Activated naive CD8-positive, alpha-beta T cell treated with anti-CD3 and anti-CD28 coated beads, Interleukin-2, amount 10 ng/mL, durations not matched to agents 7 days and 5 days (primary cell): ENCODE data around the gene ST6GALNAC4. TPM values are rescaled to one million over a fixed set of nuclear protein-coding genes. Genes with fewer than 3 reads are reported as not detected.
A peak's percentile ranks its signal among the peaks of the same experiment; 100 is the strongest.

Experiments used
- ATAC-seq: fragments of 150-1000 bp; cut with Tn5 transposase; one replicate; pipeline ENCODE4 v1.10.0; 2021; ENCODE audit warnings: low read depth, moderate library complexity
- POLR2A ChIA-PET: fragments of 350-600 bp; sonication (Branson Sonifier 250); formaldehyde crosslinking; loops from one replicate; lab custom pipeline; 2021; ENCODE audit warnings: antibody characterized with exemption; lab: Charles Lee
- DNase-seq: peaks from one replicate; pipeline ENCODE4 v3.0.0; 2021
- H3K27ac Mint-ChIP-seq: one replicate; pipeline ENCODE4 v1.8.0; 2022; ENCODE audit warnings: mild to moderate bottlenecking, mixed read lengths
- H3K27me3 Mint-ChIP-seq: one replicate; pipeline ENCODE4 v1.8.0; 2022; ENCODE audit warnings: mild to moderate bottlenecking, moderate library complexity, mixed read lengths
- H3K36me3 Mint-ChIP-seq: one replicate; pipeline ENCODE4 v1.8.0; 2021; ENCODE audit warnings: mild to moderate bottlenecking, mixed read lengths
- H3K4me1 Mint-ChIP-seq: one replicate; pipeline ENCODE4 v1.8.0; 2021; ENCODE audit warnings: mixed read lengths
- H3K4me3 Mint-ChIP-seq: one replicate; pipeline ENCODE4 v1.8.0; 2022; ENCODE audit warnings: mild to moderate bottlenecking, moderate library complexity, mixed read lengths
- H3K9me3 Mint-ChIP-seq: one replicate; pipeline ENCODE4 v1.8.0; 2021; ENCODE audit warnings: mixed read lengths
- total RNA-seq, 2 experiments: library from RNA; stranded (reverse); gene quantifications; one replicate each; pipeline ENCODE4 v1.2.3, GENCODE V29; 2021

Gene ST6GALNAC4
- total RNA-seq, 2 experiments from 2014 or later, result 51.1 to 59.5 TPM

GRCh38 chr9:127898433-127899127 is 18.3 kb downstream of the ST6GALNAC4 start:
- Mint-ChIP-seq H3K4me1 (peaks cover 32% of the 10 kb centered on the region), H3K36me3 (peaks cover 39% of the 10 kb centered on the region), H3K27me3 (no peaks in the 10 kb centered on the region), H3K27ac (peak overlapping the region; percentile 82), H3K4me3 (peak overlapping the region; percentile 89), H3K9me3 (peaks cover 7% of the 10 kb centered on the region)
- no peak for DNase-seq
- no peak for ATAC-seq
- POLR2A ChIA-PET, result interaction anchor here (0.7 to 3.2 kb wide), 6 partner anchors 10 to 128 kb away, joined by 3 to 28 read pairs (median 3); partner anchors contain the start of gene ST6GALNAC4

GRCh38 chr9:127897193-127897692 is 19.6 kb downstream of the ST6GALNAC4 start:
- DNase-seq (no peak), ATAC-seq (no peak)
- Mint-ChIP-seq H3K27me3 (no peaks in the 10 kb centered on the region), H3K4me3 (no peak overlapping the region), H3K4me1 (peaks cover 29% of the 10 kb centered on the region), H3K9me3 (peaks cover 10% of the 10 kb centered on the region), H3K27ac (no peak overlapping the region), H3K36me3 (peaks cover 49% of the 10 kb centered on the region)
- POLR2A ChIA-PET, result interaction anchor here (0.7 to 1.4 kb wide), 5 partner anchors 9 to 113 kb away, joined by 3 to 4 read pairs (median 3); partner anchors contain the start of gene ST6GALNAC4

- H3K27ac Mint-ChIP-seq, result no peak overlapping the region
- no peak for DNase-seq
- H3K36me3 Mint-ChIP-seq, result peaks cover 51% of the 10 kb centered on the region
- no peak overlapping the region for H3K4me3 Mint-ChIP-seq
- no peaks in the 10 kb centered on the region for H3K27me3 Mint-ChIP-seq
- POLR2A ChIA-PET, result interaction anchor here (0.7 to 1.4 kb wide), 5 partner anchors 9 to 112 kb away, joined by 3 to 4 read pairs (median 3); partner anchors contain the start of gene ST6GALNAC4
- ATAC-seq, result no peak
- H3K4me1 Mint-ChIP-seq, result peaks cover 26% of the 10 kb centered on the region
- H3K9me3 Mint-ChIP-seq, result peaks cover 10% of the 10 kb centered on the region
Measured at GRCh38 chr9:127896395-127897192, 20.2 kb downstream of the ST6GALNAC4 start.

- H3K27me3 Mint-ChIP-seq, result no peaks in the 10 kb centered on the region
- ATAC-seq (no peak), DNase-seq (no peak)
- peak overlapping the region; percentile 34 for H3K27ac Mint-ChIP-seq
- POLR2A ChIA-PET, result interaction anchor here (1.4 kb wide), 1 partner anchor 20 kb away, joined by 4 read pairs; no protein-coding TSS in a partner anchor
- H3K36me3 Mint-ChIP-seq, result peaks cover 51% of the 10 kb centered on the region
- no peak overlapping the region for H3K4me3 Mint-ChIP-seq
- H3K9me3 Mint-ChIP-seq, result peaks cover 10% of the 10 kb centered on the region
- peaks cover 23% of the 10 kb centered on the region for H3K4me1 Mint-ChIP-seq
Measured at GRCh38 chr9:127895811-127896210, 21.0 kb downstream of the ST6GALNAC4 start.

- peaks cover 10% of the 10 kb centered on the region for H3K9me3 Mint-ChIP-seq
- H3K27ac Mint-ChIP-seq, result no peak overlapping the region
Measured at GRCh38 chr9:127893392-127893791, 23.4 kb downstream of the ST6GALNAC4 start.

GRCh38 chr9:127892831-127893230 is 24.0 kb downstream of the ST6GALNAC4 start:
- H3K4me1 Mint-ChIP-seq, result peaks cover 15% of the 10 kb centered on the region
- H3K27me3 Mint-ChIP-seq, result no peaks in the 10 kb centered on the region
- POLR2A ChIA-PET, result interaction anchor here (0.9 to 1.3 kb wide), 2 partner anchors 11 to 23 kb away, joined by 4 read pairs; no protein-coding TSS in a partner anchor
- no peak overlapping the region for H3K27ac Mint-ChIP-seq
- no peak for ATAC-seq
- H3K4me3 Mint-ChIP-seq, result no peak overlapping the region
- no peak for DNase-seq
- peaks cover 10% of the 10 kb centered on the region for H3K9me3 Mint-ChIP-seq
- peaks cover 52% of the 10 kb centered on the region for H3K36me3 Mint-ChIP-seq

More at GRCh38 chr9:127893392-127893791, 23.4 kb downstream of the ST6GALNAC4 start:
- H3K36me3 Mint-ChIP-seq, result peaks cover 51% of the 10 kb centered on the region
- POLR2A ChIA-PET, result no interaction called here
- H3K4me1 Mint-ChIP-seq, result peaks cover 17% of the 10 kb centered on the region
- H3K27me3 Mint-ChIP-seq, result no peaks in the 10 kb centered on the region
- ATAC-seq (no peak), DNase-seq (no peak)
- no peak overlapping the region for H3K4me3 Mint-ChIP-seq

GRCh38 chr9:127890053-127890452 is 26.8 kb downstream of the ST6GALNAC4 start:
- Mint-ChIP-seq H3K36me3 (peaks cover 43% of the 10 kb centered on the region), H3K4me1 (peaks cover 9% of the 10 kb centered on the region), H3K9me3 (peaks cover 10% of the 10 kb centered on the region)

GRCh38 chr9:127887792-127888191 is 29.0 kb downstream of the ST6GALNAC4 start:
- no peaks in the 10 kb centered on the region for H3K9me3 Mint-ChIP-seq
- POLR2A ChIA-PET, result interaction anchor here (0.8 kb wide), 1 partner anchor 17 kb away, joined by 3 read pairs; no protein-coding TSS in a partner anchor
- no peak overlapping the region for H3K4me3 Mint-ChIP-seq
- no peak overlapping the region for H3K27ac Mint-ChIP-seq
- H3K27me3 Mint-ChIP-seq, result no peaks in the 10 kb centered on the region
- ATAC-seq (no peak), DNase-seq (no peak)
- peaks cover 27% of the 10 kb centered on the region for H3K36me3 Mint-ChIP-seq
- peaks cover 15% of the 10 kb centered on the region for H3K4me1 Mint-ChIP-seq

More at GRCh38 chr9:127890053-127890452, 26.8 kb downstream of the ST6GALNAC4 start:
- POLR2A ChIA-PET, result interaction anchor here (1.0 kb wide), 1 partner anchor 155 kb away, joined by 4 read pairs; the partner anchor contains the start of gene TOR2A
- H3K4me3 Mint-ChIP-seq, result no peak overlapping the region
- ATAC-seq (no peak), DNase-seq (no peak)
- H3K27ac Mint-ChIP-seq, result peak overlapping the region; percentile 6
- H3K27me3 Mint-ChIP-seq, result no peaks in the 10 kb centered on the region

- Mint-ChIP-seq H3K4me1 (peaks cover 14% of the 10 kb centered on the region), H3K4me3 (no peak overlapping the region), H3K27me3 (no peaks in the 10 kb centered on the region), H3K36me3 (peaks cover 18% of the 10 kb centered on the region), H3K27ac (peak overlapping the region; percentile 67), H3K9me3 (no peaks in the 10 kb centered on the region)
- no peak for DNase-seq
- POLR2A ChIA-PET, result interaction anchor here (0.6 to 2.6 kb wide), 2 partner anchors 30 to 167 kb away, joined by 3 to 9 read pairs; partner anchors contain the start of gene ST6GALNAC4
- no peak for ATAC-seq
Measured at GRCh38 chr9:127886401-127886972, 30.4 kb downstream of the ST6GALNAC4 start.

GRCh38 chr9:127885508-127886281 is 31.1 kb downstream of the ST6GALNAC4 start:
- POLR2A ChIA-PET, result interaction anchor here (0.6 to 2.6 kb wide), 5 partner anchors 18 to 167 kb away, joined by 3 to 9 read pairs (median 4); partner anchors contain the start of gene ST6GALNAC4
- Mint-ChIP-seq H3K4me1 (peaks cover 12% of the 10 kb centered on the region), H3K27me3 (no peaks in the 10 kb centered on the region), H3K9me3 (no peaks in the 10 kb centered on the region), H3K27ac (no peak overlapping the region), H3K4me3 (no peak overlapping the region), H3K36me3 (peaks cover 13% of the 10 kb centered on the region)
- DNase-seq (no peak), ATAC-seq (no peak)

- Mint-ChIP-seq H3K36me3 (peaks cover 13% of the 10 kb centered on the region), H3K9me3 (no peaks in the 10 kb centered on the region), H3K4me3 (no peak overlapping the region), H3K27ac (no peak overlapping the region), H3K27me3 (no peaks in the 10 kb centered on the region), H3K4me1 (peaks cover 12% of the 10 kb centered on the region)
- ATAC-seq, result no peak
- no peak for DNase-seq
- POLR2A ChIA-PET, result interaction anchor here (1.4 to 2.6 kb wide), 3 partner anchors 19 to 44 kb away, joined by 4 to 9 read pairs (median 8); partner anchors contain the start of gene ST6GALNAC4
Measured at GRCh38 chr9:127884976-127885490, 31.8 kb downstream of the ST6GALNAC4 start.
